Panc1 (cell line): Measurements from ENCODE around the gene PDZD2.
"Not testable (repeated sequence)": the region's sequence is repeated elsewhere in the genome, so short reads cannot be mapped to it uniquely, and the experiment has no call there.

ENCODE experiments used
- POLR2AphosphoS5 ChIP-seq: IDR thresholded peaks from 2 replicates; pipeline ENCODE4 v1.6.1; 2012; ENCODE audit warnings: mild to moderate bottlenecking, low read depth, low read length, moderate library complexity
- SIN3A ChIP-seq: IDR thresholded peaks from 2 replicates; pipeline ENCODE4 v1.6.1; 2012; ENCODE audit warnings: low read depth, mild to moderate bottlenecking, low read length, moderate library complexity, borderline replicate concordance; ENCODE audit not compliant: insufficient read depth
- TCF7L2 ChIP-seq: IDR thresholded peaks from 2 replicates; pipeline ENCODE4 v1.6.1; 2011; ENCODE audit warnings: mild to moderate bottlenecking, low read depth, low read length, inconsistent platforms
- TF ChIP-seq, protein P1 (sequence below): fragments of 450-650 bp; IDR thresholded peaks from 2 replicates; pipeline ENCODE4 v1.5.1; 2017; ENCODE audit warnings: mild to moderate bottlenecking
- TF ChIP-seq, protein P2 (sequence below), 2 experiments: IDR thresholded peaks; 2 replicates each; pipeline ENCODE4 v1.6.1; 2011 to 2012; ENCODE audit warnings: low read depth in 2 of 2, control low read depth in 1 of 2, low read length in 1 of 2, mild to moderate bottlenecking in 1 of 2, moderate library complexity in 1 of 2; ENCODE audit not compliant: insufficient read depth in 1 of 2

GRCh38 chr5:32118922-32119321, 480.0 kb downstream of the PDZD2 start:
- TF ChIP-seq, protein P1, sequence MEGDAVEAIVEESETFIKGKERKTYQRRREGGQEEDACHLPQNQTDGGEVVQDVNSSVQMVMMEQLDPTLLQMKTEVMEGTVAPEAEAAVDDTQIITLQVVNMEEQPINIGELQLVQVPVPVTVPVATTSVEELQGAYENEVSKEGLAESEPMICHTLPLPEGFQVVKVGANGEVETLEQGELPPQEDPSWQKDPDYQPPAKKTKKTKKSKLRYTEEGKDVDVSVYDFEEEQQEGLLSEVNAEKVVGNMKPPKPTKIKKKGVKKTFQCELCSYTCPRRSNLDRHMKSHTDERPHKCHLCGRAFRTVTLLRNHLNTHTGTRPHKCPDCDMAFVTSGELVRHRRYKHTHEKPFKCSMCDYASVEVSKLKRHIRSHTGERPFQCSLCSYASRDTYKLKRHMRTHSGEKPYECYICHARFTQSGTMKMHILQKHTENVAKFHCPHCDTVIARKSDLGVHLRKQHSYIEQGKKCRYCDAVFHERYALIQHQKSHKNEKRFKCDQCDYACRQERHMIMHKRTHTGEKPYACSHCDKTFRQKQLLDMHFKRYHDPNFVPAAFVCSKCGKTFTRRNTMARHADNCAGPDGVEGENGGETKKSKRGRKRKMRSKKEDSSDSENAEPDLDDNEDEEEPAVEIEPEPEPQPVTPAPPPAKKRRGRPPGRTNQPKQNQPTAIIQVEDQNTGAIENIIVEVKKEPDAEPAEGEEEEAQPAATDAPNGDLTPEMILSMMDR = not testable (repeated sequence)
- not testable (repeated sequence) for TF ChIP-seq TCF7L2, POLR2AphosphoS5, SIN3A
- TF ChIP-seq, protein P2, sequence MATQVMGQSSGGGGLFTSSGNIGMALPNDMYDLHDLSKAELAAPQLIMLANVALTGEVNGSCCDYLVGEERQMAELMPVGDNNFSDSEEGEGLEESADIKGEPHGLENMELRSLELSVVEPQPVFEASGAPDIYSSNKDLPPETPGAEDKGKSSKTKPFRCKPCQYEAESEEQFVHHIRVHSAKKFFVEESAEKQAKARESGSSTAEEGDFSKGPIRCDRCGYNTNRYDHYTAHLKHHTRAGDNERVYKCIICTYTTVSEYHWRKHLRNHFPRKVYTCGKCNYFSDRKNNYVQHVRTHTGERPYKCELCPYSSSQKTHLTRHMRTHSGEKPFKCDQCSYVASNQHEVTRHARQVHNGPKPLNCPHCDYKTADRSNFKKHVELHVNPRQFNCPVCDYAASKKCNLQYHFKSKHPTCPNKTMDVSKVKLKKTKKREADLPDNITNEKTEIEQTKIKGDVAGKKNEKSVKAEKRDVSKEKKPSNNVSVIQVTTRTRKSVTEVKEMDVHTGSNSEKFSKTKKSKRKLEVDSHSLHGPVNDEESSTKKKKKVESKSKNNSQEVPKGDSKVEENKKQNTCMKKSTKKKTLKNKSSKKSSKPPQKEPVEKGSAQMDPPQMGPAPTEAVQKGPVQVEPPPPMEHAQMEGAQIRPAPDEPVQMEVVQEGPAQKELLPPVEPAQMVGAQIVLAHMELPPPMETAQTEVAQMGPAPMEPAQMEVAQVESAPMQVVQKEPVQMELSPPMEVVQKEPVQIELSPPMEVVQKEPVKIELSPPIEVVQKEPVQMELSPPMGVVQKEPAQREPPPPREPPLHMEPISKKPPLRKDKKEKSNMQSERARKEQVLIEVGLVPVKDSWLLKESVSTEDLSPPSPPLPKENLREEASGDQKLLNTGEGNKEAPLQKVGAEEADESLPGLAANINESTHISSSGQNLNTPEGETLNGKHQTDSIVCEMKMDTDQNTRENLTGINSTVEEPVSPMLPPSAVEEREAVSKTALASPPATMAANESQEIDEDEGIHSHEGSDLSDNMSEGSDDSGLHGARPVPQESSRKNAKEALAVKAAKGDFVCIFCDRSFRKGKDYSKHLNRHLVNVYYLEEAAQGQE (IDR thresholded peaks at IDR 0.05; ENCODE audit: insufficient read depth in 1 of 2, low read depth in 2 of 2, low read length in 1 of 2) = not testable (repeated sequence)
